Activated CD4-positive, alpha-beta T cell treated with anti-CD3 and anti-CD28 coated beads for 1 hour (primary cell): ENCODE results near the gene LGALS9C.
"Not testable (repeated sequence)": the region's sequence is repeated elsewhere in the genome, so short reads cannot be mapped to it uniquely, and the experiment has no call there.

Source experiments
- DNase-seq: peaks from one replicate; pipeline ENCODE4 v3.0.0-alpha.2; 2020

Gene LGALS9C

GRCh38 chr17:18478977-18479595 lies 2.5 kb downstream of the LGALS9C start:
- DNase-seq = not testable (repeated sequence)

- DNase-seq = not testable (repeated sequence)
Observed at GRCh38 chr17:18481775-18482174, 5.2 kb downstream of the LGALS9C start.

DNA sequence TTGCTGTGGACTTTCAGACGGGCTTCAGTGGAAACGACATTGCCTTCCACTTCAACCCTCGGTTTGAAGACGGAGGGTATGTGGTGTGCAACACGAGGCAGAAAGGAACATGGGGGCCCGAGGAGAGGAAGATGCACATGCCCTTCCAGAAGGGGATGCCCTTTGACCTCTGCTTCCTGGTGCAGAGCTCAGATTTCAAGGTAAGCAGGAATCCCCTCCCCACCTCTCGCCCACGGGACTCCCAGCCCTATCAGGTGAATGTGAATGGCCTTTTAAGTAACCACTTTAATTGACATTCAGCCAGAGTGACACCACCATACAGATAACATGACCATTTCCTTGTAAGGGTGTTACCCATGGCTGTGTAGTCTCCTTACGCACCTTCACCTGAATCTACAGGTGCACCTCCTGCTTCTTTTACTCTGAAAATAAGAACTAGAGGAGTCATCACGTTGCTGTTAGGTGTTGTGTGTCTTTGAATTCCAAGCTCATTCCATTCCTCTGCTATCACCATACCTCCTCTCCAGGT lies 9.4 kb downstream of the LGALS9C start:
- not testable (repeated sequence) for DNase-seq

- not testable (repeated sequence) for DNase-seq
Observed at GRCh38 chr17:18487633-18488032, 11.0 kb downstream of the LGALS9C start.

- DNase-seq = not testable (repeated sequence)
Observed at GRCh38 chr17:18488622-18489021, 12.0 kb downstream of the LGALS9C start.

GRCh38 chr17:18490016-18490415 lies 13.4 kb downstream of the LGALS9C start:
- DNase-seq = not testable (repeated sequence)

DNA sequence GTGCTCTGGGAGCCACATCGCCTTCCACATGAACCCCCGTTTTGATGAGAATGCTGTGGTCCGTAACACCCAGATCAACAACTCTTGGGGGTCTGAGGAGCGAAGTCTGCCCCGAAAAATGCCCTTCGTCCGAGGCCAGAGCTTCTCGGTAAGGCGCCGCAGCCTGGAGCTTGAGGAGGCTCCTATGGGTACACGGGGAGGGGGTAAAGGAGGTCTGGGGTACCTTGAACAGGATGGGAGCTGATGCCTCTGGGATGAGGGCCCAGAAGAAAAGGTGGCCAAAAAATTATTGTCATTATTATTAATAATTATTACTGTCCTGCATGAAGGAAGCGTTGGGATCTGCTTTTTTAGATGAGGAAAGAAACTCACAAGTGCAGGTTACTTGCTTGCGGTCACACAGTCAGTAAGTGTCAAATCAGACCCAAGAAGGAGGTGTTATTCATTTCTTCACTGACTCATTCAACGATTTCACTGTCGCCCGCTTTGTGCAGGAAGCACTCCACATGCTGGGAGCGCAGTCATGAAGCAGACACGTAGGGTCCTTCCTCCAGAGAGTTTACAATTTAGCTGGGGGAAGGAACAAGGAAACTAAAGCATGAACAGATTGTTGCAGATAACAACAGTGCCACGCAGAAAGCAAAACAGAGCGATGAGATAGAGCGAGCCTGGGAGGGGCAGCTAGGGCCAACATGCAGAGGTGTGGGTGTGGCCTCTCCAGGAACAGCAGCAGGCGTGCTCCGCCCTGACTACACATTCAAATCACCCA lies 16.3 kb downstream of the LGALS9C start:
- DNase-seq = not testable (repeated sequence)

DNA sequence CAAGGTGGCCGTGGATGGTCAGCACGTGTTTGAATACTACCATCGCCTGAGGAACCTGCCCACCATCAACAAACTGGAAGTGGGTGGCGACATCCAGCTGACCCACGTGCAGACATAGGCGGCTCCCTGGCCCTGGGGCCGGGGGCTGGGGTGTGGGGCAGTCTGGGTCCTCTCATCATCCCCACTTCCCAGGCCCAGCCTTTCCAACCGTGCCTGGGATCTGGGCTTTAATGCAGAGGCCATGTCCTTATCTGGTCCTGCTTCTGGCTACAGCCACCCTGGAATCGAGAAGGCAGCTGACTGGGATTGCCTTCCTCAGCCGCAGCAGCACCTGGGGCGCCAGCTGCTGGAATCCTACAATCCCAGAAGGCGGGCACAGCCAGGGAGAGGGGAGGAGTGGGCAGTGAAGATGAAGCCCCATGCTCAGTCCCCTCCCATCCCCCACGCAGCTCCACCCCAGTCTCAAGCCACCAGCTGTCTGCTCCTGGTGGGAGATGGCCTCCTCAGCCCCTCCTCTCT lies 17.7 kb downstream of the LGALS9C start:
- DNase-seq = not testable (repeated sequence)

GRCh38 chr17:18497044-18497443 lies 20.5 kb downstream of the LGALS9C start:
- DNase-seq = not testable (repeated sequence)

- DNase-seq = not testable (repeated sequence)
Observed at GRCh38 chr17:18499100-18499499, 22.5 kb downstream of the LGALS9C start.

DNA sequence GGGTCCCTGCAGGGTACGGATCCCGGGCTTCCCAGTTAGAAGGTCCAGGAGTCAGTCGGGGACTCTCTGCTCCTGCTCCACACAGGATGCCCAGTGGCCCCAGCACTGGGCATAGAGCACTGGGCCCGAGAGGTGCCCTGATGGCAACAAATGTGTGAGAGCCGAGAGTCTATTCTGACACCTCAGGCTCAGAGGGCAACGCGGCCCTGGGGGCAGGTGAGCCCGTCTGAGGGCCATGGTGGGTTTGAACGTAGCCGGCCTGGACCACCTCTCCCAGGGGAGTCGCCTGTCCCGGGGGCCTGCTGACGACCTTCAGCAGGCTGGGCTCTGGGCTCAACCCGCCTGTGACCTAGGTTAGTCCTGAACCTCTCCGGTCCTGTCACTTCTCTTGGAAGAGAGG lies 23.2 kb downstream of the LGALS9C start:
- not testable (repeated sequence) for DNase-seq

- DNase-seq = not testable (repeated sequence)
Observed at GRCh38 chr17:18500281-18500680, 23.7 kb downstream of the LGALS9C start.

DNA sequence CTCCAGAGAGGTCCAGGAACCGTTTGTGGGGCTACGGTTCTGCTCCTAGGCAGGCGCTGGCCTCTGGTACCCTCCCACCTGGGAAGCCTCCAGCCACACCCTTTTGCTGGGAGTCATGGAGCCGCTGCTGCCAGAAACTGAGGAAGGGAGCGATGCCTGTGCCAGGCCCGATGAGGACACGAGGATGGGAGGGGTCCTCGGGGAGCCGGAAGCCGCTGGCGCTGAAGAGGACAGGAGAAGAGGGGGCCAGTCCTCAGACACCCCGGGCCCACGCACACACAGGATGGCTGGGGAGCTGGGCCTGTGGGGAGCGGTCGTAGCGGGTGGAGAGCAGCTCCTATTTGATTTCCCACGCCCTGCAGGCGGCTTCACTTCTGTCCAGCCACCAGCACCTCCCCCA lies 24.2 kb downstream of the LGALS9C start:
- DNase-seq = not testable (repeated sequence)

- not testable (repeated sequence) for DNase-seq
Observed at GRCh38 chr17:18503221-18503620, 26.6 kb downstream of the LGALS9C start.

GRCh38 chr17:18507729-18508128 lies 31.1 kb downstream of the LGALS9C start:
- DNase-seq = not testable (repeated sequence)

DNA sequence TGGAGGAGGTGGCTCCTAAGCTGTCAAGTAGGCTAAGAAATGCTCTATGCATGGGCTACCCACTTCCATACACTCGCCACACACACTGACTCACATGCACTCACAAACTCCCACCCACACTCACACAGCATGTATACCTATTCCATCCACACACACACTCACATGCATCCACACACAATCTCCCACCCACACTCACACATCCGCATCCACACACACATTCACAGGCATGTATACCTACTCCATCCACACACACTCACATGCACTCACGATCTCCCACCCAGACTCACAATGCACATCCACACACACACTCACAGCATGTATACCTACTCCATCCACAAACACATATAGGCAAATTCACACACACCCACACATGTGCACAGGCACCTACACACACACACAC lies 32.1 kb downstream of the LGALS9C start:
- not testable (repeated sequence) for DNase-seq

DNA sequence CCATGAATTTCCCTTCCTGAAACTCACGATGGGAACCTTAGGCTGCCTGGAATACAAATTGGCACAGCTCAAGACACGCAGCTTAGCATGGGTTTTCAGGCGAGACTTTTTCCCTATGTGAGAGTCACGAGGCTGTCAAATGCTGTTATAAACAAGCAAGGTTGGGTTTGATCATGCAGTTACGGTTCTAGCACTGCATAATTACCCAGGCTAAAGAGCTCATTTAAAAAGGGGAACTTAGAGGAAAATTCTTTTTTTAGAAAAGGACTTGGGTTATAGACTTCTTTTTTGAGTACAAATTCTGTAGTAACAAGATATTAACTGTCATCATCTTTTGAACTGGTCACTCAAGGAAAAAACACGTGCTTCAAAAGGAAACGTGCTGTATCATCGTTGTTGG lies 44.5 kb downstream of the LGALS9C start:
- not testable (repeated sequence) for DNase-seq

GRCh38 chr17:18525015-18525414 lies 48.4 kb downstream of the LGALS9C start:
- not testable (repeated sequence) for DNase-seq

- DNase-seq = not testable (repeated sequence)
Observed at GRCh38 chr17:18526168-18526800, 49.7 kb downstream of the LGALS9C start.

GRCh38 chr17:18527354-18527753 lies 50.8 kb downstream of the LGALS9C start:
- not testable (repeated sequence) for DNase-seq

DNA sequence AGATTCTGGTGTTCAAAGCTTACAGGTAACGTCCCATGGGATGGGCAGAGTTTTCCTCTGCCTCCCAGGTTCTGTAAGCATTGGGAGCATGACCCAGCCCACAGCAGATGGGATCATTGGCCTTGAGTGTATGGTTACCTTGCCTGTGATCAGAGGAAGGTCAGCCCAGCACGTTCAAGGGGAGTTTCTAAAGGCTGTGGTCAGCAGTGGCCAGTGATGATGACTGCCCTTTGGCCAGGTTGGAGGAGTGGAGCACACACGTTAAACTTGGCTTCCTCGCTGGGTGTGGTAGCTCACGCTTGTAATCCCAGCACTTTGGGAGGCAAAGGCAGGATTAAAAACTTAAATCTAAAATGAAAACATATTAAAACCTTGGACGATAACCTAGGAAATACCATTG lies 51.8 kb downstream of the LGALS9C start:
- not testable (repeated sequence) for DNase-seq

GRCh38 chr17:18528899-18529500 lies 52.4 kb downstream of the LGALS9C start:
- not testable (repeated sequence) for DNase-seq

- DNase-seq = not testable (repeated sequence)
Observed at GRCh38 chr17:18530405-18530804, 53.8 kb downstream of the LGALS9C start.
